CD4-positive, alpha-beta T cell treated with Interleukin-10 for 1 hour (primary cell): ENCODE results near the gene SYTL3.

Experiments used
- DNase-seq: peaks from one replicate; pipeline ENCODE4 v3.0.0-alpha.2; 2020

Gene SYTL3

DNA sequence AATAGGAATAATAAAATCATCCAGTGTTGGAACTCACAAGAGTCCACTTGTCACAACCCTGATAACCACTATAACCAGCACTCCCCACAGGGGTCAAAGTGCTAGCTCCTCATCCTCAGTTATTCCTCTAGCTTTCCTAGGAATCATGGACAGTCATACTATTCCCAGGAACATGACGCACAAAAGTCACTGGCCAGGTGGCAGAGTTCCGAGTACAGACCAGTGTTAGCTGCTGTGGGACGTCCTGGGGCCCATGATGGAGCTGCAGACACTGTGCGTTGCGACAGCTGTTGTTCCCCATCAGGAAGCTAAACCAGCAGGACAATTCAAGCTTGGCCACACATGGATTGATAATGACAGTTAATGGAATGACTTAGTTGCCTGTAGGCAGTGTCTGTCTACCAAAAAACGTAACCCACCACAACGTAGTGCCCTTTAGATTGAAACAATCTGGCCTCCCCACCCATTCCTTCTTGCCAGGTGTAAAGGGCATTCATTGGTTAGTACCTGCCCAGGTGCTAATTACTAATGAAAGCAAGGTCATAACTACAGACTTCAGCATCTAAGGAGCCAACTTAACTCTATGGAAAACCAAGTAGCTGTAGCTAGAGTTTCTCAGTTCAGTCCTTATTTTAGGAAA lies 151.9 kb downstream of the SYTL3 start:
- DNase-seq, result no peak

DNA sequence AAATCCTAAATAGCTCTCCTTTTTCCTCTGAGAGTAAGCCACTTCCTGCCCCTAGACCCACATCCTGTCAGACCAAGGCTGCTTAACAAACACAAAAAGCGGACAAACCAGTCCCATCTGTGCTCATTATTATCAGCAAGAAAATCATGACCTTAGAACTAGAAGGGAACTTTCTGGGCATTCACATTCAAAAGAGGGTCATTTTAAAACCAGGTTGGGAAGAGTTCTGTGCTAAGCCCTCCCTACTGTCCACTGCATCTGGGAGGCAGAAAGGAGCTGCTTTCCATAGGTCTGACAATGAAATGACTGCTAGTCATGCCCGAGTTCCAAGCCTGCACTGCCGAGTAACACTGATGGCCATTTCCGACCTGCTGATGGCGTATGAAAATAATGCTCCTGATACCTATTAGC lies 153.9 kb downstream of the SYTL3 start:
- DNase-seq, result peak; percentile 77

DNA sequence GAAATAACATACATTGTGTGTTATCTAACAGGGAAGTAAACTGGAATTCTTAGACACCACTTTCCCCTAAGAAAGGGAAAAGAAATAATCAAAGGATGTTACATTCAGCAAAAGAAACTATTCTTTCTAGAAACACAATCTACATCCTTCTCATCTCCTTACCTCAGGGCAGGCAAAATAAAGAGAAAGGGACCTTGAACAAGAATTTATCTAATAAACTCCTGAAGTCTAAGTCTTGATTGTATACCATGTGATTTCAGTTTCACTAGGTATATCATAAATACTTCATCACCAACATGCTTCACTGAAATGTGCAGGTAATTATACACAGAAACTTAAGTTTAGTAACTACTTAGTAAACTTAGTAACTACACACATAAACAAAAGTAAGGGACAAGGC lies 154.4 kb downstream of the SYTL3 start:
- DNase-seq, result peak; percentile 25

DNA sequence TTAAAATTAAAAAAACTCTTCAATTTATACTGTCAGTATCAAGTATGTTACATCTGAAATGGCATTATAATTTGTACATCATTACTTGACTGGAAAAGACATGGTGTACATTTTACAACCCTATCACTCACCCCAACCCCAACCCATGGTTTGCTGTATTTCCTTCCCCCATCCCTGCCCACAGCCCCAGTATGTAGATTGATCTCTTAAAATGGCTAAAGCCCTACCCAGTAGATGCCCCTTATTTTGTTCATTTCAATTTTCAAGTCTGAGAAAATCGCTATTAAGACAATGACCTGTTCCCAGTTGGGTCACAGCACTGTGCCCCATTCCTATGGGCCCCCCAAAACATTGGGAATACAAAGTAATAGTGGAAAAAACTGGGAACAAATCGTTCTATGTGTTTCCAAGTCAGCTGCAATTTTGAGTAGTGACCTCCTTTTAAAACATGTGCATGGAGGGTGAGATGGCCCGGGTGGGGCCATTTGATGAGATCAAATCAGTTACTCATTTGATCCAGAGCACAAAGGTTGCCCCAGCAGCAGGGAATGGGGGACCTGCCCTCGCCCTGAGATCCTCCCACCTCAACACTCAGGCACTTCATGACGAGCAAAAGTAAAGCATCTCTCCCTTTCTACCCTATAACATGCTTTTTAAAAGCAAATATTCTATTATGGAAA lies 156.0 kb downstream of the SYTL3 start:
- peak; percentile 37 for DNase-seq

DNA sequence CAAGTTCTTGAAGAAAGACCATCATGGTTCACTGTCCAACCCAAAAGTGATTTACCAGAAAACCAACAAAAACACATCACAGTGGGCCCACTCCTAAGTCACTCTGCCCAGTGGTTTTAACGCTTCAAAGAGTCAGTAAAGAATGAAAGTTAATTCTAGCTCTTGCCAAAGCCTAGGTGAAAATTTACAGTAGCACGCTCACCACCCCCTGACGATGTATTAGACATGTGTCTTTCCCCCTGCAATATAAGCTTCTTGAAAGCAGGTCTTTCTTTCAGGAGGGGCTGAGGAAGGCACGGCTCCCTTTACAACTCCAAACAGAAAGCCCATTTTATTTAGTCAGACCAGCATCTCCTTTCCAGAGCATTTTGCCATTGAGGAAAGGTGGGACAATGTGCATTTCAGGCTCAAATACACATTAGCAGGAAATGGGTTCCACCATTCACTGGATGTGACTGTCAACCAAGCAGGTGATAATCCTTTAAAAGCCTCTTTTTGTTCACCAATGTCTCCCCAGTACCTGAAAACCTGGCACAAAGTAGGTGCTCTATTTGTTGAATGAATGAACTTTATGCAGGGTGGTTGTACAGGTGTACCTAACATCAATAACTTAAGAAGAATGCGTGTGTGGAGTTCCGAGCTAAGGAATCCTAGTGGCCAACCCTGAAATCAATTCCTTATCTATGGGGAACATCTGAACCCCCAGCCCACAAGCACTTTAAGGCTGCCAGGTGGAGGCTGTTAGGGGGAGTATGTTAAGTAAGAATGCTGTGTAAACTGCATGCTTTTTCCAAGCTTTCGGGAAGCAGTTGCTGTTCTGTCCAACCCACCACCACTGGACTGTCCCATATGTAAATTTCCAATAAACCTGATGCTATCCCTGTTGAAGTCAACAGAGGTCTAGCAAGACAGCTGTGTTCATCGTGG lies 157.9 kb downstream of the SYTL3 start:
- peak; percentile 47 for DNase-seq

DNA sequence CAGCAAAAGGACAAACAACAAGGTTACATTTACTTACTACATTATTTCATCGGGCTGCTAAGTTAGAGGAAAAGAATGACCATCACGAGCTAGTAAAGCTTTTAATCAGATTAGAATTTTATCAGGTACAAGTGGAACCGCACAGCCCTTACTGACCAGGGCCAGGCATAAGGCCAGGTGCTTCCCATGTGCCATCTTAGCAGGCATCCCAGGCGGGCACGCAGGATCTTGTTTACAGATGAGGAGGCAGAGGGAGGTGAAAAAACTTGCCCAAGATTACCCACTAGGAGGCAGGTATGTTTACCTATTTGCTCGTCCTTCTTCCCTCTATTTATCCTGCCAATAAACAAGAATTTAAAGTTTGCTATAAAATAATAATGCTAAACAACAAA lies 158.6 kb downstream of the SYTL3 start:
- DNase-seq, result peak; percentile 23

DNA sequence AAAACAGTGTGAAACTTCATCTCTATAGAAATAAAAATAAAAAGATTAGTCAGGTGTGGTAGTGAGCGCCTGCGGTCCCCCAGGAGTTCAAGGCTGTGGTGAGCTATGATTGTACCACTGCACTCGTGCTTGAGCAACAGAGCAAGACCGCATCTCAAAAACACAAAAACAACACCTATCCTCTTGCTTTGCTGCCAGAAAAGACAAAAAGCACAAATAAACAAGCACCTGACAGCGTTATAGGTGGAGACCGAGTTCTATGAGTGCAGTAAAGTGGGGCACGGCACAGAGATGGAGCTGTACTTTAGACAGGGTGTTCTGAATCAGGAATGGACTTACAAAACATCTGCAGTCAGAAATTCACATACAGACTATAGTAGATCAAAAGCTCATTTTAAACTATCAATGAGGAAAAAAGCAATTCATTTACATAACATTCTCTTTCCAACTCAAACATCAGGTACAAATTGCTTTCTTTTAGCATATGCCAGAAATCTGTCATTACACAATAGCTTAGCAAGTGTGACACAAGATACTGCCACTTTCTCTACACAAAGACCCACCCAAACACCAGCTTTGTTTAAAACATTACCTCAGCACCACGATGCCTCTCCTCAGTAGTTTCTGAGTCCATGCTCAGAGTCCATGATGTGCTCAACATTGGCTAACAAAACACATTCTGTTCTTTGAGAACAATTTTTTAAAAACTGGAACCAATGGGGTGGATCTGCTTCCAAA lies 159.3 kb downstream of the SYTL3 start:
- DNase-seq, result peak; percentile 68

DNA sequence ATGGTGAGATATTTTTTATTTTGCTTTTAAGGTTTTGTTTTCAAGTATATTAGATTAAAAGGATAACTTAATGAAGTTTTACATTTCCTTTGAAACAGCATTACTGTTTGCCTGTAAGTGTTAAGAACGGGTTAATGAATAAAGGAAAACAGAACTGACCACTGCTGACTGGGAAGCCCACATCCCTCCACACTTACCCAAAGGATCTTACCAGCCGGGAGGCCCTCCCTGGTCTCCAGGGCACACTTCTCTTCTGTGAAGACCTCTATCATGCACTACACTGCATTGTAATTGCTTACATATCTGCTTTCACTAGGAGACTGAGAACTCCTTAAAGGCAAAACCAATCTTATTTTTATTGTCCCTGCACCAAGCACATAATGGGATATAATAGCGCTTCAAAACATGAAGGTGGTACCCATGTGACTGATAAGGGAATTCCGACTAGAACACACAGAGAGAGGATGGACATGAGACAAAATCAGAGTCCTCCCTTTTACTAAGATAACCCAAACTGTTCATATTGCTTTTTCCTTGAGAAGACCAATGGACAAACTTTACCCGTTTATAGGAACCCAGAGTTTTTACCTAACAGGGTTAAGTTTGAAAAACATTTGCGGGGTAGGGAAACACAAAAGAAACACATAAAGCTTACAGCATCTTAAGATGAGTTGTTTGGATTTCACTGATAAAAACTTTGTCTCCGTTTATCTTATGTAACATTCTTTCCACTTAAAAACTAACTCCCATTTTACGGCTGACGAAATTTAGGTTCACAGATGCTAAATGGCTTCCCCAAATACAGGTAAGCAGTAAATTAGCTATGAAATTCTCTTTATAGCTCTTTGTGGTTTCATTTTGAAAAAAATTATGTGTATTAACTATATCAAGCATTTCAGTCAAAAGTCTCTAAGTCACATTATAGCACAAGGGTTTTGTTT lies 160.6 kb downstream of the SYTL3 start:
- peak; percentile 21 for DNase-seq

DNA sequence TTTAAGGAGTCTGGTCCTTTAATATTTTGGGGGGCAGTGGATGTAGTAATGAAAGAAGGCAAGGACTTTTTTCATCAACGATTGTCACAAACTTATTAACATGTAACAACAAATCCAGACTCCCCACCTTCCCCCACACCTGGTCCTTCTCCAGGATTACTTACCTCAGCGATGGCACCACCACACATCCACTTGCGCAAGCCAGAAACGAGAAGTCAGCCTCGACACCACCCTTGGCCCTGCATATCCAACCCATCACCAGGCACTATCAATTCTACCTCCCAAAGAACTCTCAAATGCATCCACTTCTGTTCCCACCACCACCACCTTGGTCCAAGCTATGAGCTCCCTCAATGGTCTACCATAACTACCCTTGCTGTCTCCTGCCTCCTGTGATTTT lies 162.8 kb downstream of the SYTL3 start:
- DNase-seq, result peak; percentile 30

DNA sequence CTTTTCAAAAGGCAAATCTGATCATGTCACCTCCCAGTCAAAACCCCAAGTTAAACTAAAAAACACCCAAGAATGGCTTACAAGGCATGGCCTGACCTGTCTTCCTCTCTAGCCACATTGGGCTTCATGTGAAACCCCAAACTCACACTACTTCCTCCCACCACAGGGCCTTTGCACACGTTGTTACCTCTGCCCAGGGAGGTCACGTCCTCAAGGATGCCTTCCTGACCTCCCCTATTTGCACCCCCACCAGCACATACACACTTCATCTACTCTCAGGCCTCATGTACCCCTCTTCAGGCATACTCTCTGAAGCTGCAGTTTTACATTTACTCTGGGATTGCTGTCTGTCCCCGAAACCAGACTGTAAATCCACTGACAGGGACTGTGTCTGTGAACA lies 163.2 kb downstream of the SYTL3 start:
- peak; percentile 57 for DNase-seq
